HL-60 (cell line): ENCODE measurements around the gene KIF26B.

Experiments used
- CTCF ChIP-seq: IDR thresholded peaks from one replicate; pipeline ENCODE4 v1.5.1; 2011; ENCODE audit warnings: low read length, control low read depth, inconsistent platforms; ENCODE audit not compliant: insufficient read depth
- GABPA ChIP-seq: IDR thresholded peaks from 2 replicates; pipeline ENCODE4 v1.6.1; 2012; ENCODE audit warnings: low read depth
- POLR2AphosphoS5 ChIP-seq: IDR thresholded peaks from 2 replicates; pipeline ENCODE4 v1.6.1; 2012; ENCODE audit warnings: low read depth
- REST ChIP-seq: IDR thresholded peaks from 2 replicates; pipeline ENCODE4 v1.6.1; 2012; ENCODE audit warnings: low read depth; ENCODE audit not compliant: insufficient replicate concordance
- SPI1 ChIP-seq: IDR thresholded peaks from 2 replicates; pipeline ENCODE4 v1.6.1; 2012; ENCODE audit warnings: low read depth, mild to moderate bottlenecking, borderline replicate concordance

- no peak for TF ChIP-seq GABPA
- TF ChIP-seq POLR2AphosphoS5 = no peak
- TF ChIP-seq CTCF = no peak
- no peak for TF ChIP-seq REST
- TF ChIP-seq SPI1 = no peak
Observed at GRCh38 chr1:245407983-245408382, 253.2 kb downstream of the KIF26B start.
